BJ (cell line): ENCODE measurements around the gene TBXAS1. TPM values are rescaled to one million over a fixed set of nuclear protein-coding genes. Genes with fewer than 3 reads are reported as not detected.

Source experiments
- CTCF ChIA-PET: fragments of 350-600 bp; formaldehyde crosslinking; extraction: SDS; loops from one replicate; lab custom pipeline; 2021; ENCODE audit warnings: antibody characterized with exemption, inconsistent platforms; lab: Yijun Ruan, JAX
- POLR2A ChIA-PET: fragments of 300-600 bp; sonication (Branson Sonifier 250); formaldehyde crosslinking; extraction: SDS; loops from one replicate; lab custom pipeline; 2021; ENCODE audit warnings: antibody characterized with exemption; lab: Charles Lee
- DNase-seq: peaks from one replicate; pipeline ENCODE4 v3.0.0-alpha.2; 2011; ENCODE audit warnings: low read depth
- H3K27me3 ChIP-seq: 2 replicates; pipeline ENCODE4 v1.6.0; 2011; ENCODE audit warnings: low read length; ENCODE audit not compliant: control insufficient read depth, insufficient read depth
- H3K36me3 ChIP-seq: 2 replicates; pipeline ENCODE4 v1.5.1; 2011; ENCODE audit warnings: low read length; ENCODE audit not compliant: control insufficient read depth, insufficient read depth
- H3K4me3 ChIP-seq: 2 replicates; pipeline ENCODE4 v1.5.1; 2011; ENCODE audit warnings: low read depth, mild to moderate bottlenecking, control low read depth, low read length
- polyA plus RNA-seq: library from polyadenylated mRNA; depleted of rRNA; stranded (reverse); fragments of >200 nt; gene quantifications from 2 replicates; pipeline ENCODE4 v1.2.3, GENCODE V29; 2011
- TF ChIP-seq, protein P1 (sequence below): IDR thresholded peaks from 2 replicates; pipeline ENCODE4 v1.5.1; 2011; ENCODE audit warnings: low read depth, mild to moderate bottlenecking, control low read depth, inconsistent platforms, low read length, moderate library complexity; ENCODE audit not compliant: insufficient read depth

TBXAS1 gene
- polyA plus RNA-seq, 1 experiment: 0.16 TPM

DNA sequence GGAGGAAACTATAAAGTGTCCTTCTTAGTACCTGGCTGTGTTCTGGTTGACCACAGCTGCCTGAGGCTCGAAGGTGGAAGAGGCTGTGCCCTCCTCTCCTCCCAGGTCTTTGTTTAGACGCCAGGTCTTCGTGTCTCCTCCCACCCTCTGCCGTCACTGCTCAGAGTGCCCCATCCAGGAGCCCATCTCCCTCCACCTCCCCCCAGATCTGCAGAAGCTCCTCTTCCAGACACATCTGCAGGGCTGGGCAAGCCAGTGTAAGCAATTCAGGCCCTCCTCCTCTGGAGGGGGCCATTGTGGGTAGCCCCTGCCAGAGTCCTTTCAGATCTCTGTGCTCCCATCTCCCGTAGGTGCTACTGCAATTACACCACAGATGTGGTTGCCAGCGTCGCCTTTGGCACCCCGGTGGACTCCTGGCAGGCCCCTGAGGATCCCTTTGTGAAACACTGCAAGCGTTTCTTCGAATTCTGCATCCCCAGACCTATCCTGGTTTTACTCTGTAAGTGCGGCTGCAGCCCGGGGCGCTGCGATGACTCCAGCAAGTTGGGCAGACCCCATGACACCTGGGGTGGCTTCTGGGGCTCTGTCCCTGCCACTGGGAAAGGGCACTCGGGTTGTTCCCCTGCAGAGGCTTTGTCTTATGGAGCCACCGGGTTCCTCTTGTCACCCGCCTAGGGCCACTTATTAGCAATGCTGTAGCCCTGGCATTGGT is 126.2 kb downstream of the TBXAS1 start:
- TF ChIP-seq, protein P1, sequence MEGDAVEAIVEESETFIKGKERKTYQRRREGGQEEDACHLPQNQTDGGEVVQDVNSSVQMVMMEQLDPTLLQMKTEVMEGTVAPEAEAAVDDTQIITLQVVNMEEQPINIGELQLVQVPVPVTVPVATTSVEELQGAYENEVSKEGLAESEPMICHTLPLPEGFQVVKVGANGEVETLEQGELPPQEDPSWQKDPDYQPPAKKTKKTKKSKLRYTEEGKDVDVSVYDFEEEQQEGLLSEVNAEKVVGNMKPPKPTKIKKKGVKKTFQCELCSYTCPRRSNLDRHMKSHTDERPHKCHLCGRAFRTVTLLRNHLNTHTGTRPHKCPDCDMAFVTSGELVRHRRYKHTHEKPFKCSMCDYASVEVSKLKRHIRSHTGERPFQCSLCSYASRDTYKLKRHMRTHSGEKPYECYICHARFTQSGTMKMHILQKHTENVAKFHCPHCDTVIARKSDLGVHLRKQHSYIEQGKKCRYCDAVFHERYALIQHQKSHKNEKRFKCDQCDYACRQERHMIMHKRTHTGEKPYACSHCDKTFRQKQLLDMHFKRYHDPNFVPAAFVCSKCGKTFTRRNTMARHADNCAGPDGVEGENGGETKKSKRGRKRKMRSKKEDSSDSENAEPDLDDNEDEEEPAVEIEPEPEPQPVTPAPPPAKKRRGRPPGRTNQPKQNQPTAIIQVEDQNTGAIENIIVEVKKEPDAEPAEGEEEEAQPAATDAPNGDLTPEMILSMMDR: no peak
- ChIA-PET CTCF (interaction anchor here (0.6 kb wide), 1 partner anchor 163 kb away, joined by 3 read pairs; no protein-coding TSS in a partner anchor), POLR2A (no interaction called here)
- Histone ChIP-seq H3K27me3 (0 out of 2 replicates have a peak, but pooled peaks cover 5% of the 10 kb centered on the region), H3K4me3 (no peak overlapping the region), H3K36me3 (no peaks in the 10 kb centered on the region)
- no peak for DNase-seq

DNA sequence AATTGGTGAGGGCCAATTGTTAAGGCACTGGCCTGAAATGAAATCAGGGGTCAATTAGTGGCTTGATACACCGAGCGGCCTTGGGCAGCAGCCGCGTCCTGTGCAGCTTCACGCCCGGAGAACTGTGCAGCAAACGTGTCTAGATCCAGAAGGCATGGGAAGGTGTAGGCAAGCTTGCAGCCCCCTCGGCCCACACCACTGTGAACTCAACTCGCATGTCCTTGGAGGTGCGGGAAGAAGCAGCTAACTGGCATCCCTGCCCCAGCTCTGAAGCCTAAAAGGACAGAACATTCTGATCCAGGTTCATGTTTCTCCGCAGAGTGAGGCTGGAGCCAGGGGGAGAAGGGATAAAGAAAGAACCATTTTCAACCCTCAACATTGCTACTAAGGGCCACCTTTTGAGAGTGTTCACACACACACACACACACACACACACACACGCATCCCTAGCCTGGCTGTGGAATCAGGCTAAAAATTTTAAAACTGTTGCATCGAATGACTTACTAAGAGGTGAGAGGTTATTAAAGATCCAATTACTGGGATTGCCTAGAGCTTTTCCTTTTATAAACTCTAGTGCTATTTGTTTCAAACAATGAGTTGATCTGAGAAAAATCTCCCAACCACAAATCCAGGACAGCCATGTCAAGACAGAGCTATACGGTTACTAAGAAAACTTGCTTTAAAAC is 129.7 kb downstream of the TBXAS1 start:
- no peak for DNase-seq
- TF ChIP-seq, protein P1: no peak
- POLR2A ChIA-PET: no interaction called here
- CTCF ChIA-PET: no interaction called here
- Histone ChIP-seq H3K36me3 (no peaks in the 10 kb centered on the region), H3K4me3 (no peak overlapping the region), H3K27me3 (0 out of 2 replicates have a peak, but pooled peaks cover 5% of the 10 kb centered on the region)

DNA sequence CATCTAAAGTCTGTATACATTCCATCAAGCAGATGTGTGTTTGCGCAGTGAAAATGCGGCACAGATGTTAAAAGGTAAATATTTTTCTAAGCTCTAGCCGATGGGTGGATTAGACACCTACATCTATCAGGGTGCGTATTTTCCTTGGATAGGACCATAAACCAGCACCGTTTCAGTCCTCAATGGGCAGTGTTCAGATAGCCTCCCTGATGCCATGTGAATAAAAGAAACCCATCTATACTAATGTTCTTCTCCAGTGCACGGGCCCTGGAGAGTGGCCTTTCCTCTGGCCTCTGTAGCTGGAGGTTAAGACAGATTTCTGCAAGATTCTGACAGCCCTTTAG is 130.2 kb downstream of the TBXAS1 start:
- ChIA-PET CTCF (no interaction called here), POLR2A (no interaction called here)
- DNase-seq: no peak
- TF ChIP-seq, protein P1: no peak
- Histone ChIP-seq H3K27me3 (0 out of 2 replicates have a peak, but pooled peaks cover 5% of the 10 kb centered on the region), H3K36me3 (no peaks in the 10 kb centered on the region), H3K4me3 (no peak overlapping the region)

- no peak for DNase-seq
- CTCF ChIA-PET: no interaction called here
- POLR2A ChIA-PET: no interaction called here
- H3K4me3 ChIP-seq: no peak overlapping the region
- 0 out of 2 replicates have a peak, but pooled peaks cover 5% of the 10 kb centered on the region for H3K27me3 ChIP-seq
- TF ChIP-seq, protein P1: no peak
- no peaks in the 10 kb centered on the region for H3K36me3 ChIP-seq
Observed at GRCh38 chr7:139959718-139960117, 130.7 kb downstream of the TBXAS1 start.

DNA sequence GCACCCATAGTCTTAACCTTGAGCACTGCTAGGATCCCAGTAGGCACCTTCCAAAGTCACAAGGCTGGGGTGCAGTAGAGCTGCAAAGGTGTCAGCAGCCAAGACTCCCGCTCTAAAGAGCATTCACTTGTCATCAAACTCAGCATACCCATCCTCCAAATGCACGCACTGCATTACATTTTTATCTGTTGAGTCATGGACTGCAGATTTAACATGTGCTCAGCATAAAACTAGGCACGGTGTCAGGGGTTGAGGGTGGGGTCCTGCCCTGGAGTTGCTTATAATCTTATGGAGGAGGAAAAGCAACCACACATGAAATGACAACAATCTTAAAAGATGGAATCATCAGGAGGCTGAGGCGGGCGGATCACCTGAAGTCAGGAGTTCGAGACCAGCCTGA is 131.1 kb downstream of the TBXAS1 start:
- TF ChIP-seq, protein P1: no peak
- 0 out of 2 replicates have a peak, but pooled peaks cover 5% of the 10 kb centered on the region for H3K27me3 ChIP-seq
- CTCF ChIA-PET: interaction anchor here (0.6 to 1.0 kb wide), 3 partner anchors 269 to 380 kb away, joined by 3 read pairs; no protein-coding TSS in a partner anchor
- no peak overlapping the region for H3K4me3 ChIP-seq
- DNase-seq: no peak
- no peaks in the 10 kb centered on the region for H3K36me3 ChIP-seq
- POLR2A ChIA-PET: no interaction called here
